ENCODE measurements around the gene IGSF21.

The IGSF21 gene

DNA sequence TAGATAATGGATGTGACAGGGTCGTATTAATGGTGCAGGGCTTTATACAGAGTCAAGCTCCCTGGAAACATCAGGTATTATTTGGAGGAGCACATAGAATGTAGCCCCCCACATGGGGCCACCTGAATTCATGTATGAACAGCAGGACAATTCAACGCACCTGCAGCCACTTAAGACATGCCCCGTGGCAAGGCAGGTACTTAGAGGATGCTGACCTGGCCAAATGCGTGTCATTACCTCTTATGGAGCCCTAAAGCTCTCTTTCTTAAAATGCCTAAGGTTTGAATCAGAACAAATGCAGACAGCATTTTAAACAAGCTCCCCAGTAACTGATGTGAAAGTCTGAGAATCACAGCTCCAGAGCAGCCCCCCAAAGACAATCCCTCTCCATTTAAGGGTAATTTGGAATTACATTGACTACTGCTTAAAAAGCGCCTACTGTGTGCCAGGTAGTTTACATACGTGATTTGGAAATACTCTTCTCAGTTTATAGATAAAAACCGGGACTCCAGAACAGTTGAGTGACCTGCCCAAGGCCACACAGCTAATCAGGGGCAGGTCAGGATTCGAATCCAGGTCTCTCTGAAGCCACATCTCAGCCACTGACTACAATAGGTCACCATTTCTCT is 302.1 kb downstream of the IGSF21 start:
- no peaks in the 10 kb centered on the region for H3K4me1 ChIP-seq (ENCODE audit: low read length)
- H3K9ac ChIP-seq (ENCODE audit: low read length), result no peak overlapping the region
- DNase-seq, result no peak
- H2AFZ ChIP-seq (ENCODE audit: low read length), result no peak overlapping the region
- no peaks in the 10 kb centered on the region for H4K20me1 ChIP-seq (ENCODE audit: insufficient read depth, low read length)
- peaks cover 97% of the 10 kb centered on the region for H3K27me3 ChIP-seq (replicated peaks; ENCODE audit: insufficient read depth, low read length)
- no peaks in the 10 kb centered on the region for H3K36me3 ChIP-seq (replicated peaks; ENCODE audit: insufficient read depth, low read length)
- no peaks in the 10 kb centered on the region for H3F3A ChIP-seq (ENCODE audit: insufficient read depth, low read length)
- no peak overlapping the region for H3K4me2 ChIP-seq (ENCODE audit: low read depth, low read length)
- no peak overlapping the region for H3K27ac ChIP-seq (ENCODE audit: low read length)
- TF ChIP-seq EZH2phosphoT487 (IDR thresholded peaks at IDR 0.05; ENCODE audit: low read length) (no peak), EZH2 (optimal IDR thresholded peaks at IDR 0.05; ENCODE audit: low read depth, low read length) (no peak)
- TF ChIP-seq, protein P1, sequence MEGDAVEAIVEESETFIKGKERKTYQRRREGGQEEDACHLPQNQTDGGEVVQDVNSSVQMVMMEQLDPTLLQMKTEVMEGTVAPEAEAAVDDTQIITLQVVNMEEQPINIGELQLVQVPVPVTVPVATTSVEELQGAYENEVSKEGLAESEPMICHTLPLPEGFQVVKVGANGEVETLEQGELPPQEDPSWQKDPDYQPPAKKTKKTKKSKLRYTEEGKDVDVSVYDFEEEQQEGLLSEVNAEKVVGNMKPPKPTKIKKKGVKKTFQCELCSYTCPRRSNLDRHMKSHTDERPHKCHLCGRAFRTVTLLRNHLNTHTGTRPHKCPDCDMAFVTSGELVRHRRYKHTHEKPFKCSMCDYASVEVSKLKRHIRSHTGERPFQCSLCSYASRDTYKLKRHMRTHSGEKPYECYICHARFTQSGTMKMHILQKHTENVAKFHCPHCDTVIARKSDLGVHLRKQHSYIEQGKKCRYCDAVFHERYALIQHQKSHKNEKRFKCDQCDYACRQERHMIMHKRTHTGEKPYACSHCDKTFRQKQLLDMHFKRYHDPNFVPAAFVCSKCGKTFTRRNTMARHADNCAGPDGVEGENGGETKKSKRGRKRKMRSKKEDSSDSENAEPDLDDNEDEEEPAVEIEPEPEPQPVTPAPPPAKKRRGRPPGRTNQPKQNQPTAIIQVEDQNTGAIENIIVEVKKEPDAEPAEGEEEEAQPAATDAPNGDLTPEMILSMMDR (IDR thresholded peaks at IDR 0.05; ENCODE audit: low read length), result no peak
- H3K9me2 ChIP-seq (replicated peaks; ENCODE audit: insufficient read depth, low read length), result no peaks in the 10 kb centered on the region
- no peaks in the 10 kb centered on the region for H3K9me3 ChIP-seq (replicated peaks; ENCODE audit: insufficient read depth, low read length)
- no peak overlapping the region for H3K4me3 ChIP-seq (ENCODE audit: low read length)
- no peaks in the 10 kb centered on the region for H3K79me2 ChIP-seq (ENCODE audit: low read length)

DNA sequence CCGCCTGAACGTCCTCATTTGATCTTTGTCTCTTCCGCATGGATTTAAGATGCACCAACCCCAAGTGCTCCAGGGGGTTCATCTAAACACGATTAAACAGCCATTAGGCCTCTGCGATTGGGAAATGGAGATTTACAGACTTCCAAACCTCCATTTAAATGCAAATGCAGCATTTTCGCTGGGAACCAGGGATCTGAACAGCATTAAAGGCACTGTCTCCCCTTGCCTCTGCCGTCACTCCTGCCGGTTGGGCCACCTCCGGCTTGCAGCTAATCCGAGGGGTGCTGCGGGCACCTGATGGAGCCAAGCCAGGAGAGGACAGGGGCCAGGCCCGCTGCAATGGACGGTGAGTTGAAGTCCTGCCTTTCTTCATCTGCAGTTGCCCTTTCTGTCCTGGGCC is 302.8 kb downstream of the IGSF21 start:
- TF ChIP-seq EZH2 (optimal IDR thresholded peaks at IDR 0.05; ENCODE audit: low read depth, low read length), result no peak
- TF ChIP-seq EZH2phosphoT487 (IDR thresholded peaks at IDR 0.05; ENCODE audit: low read length), result no peak
- TF ChIP-seq, protein P1 (IDR thresholded peaks at IDR 0.05; ENCODE audit: low read length), result no peak
- Histone ChIP-seq H3K9me2 (replicated peaks; ENCODE audit: insufficient read depth, low read length) (no peaks in the 10 kb centered on the region), H3K27ac (ENCODE audit: low read length) (no peak overlapping the region), H2AFZ (ENCODE audit: low read length) (no peak overlapping the region), H3K4me2 (ENCODE audit: low read depth, low read length) (no peak overlapping the region), H4K20me1 (ENCODE audit: insufficient read depth, low read length) (no peaks in the 10 kb centered on the region), H3F3A (ENCODE audit: insufficient read depth, low read length) (no peaks in the 10 kb centered on the region), H3K79me2 (ENCODE audit: low read length) (no peaks in the 10 kb centered on the region), H3K4me1 (ENCODE audit: low read length) (no peaks in the 10 kb centered on the region), H3K9ac (ENCODE audit: low read length) (no peak overlapping the region), H3K27me3 (replicated peaks; ENCODE audit: insufficient read depth, low read length) (peaks cover 97% of the 10 kb centered on the region), H3K36me3 (replicated peaks; ENCODE audit: insufficient read depth, low read length) (no peaks in the 10 kb centered on the region), H3K4me3 (ENCODE audit: low read length) (no peak overlapping the region), H3K9me3 (replicated peaks; ENCODE audit: insufficient read depth, low read length) (no peaks in the 10 kb centered on the region)
- no peak for DNase-seq

DNA sequence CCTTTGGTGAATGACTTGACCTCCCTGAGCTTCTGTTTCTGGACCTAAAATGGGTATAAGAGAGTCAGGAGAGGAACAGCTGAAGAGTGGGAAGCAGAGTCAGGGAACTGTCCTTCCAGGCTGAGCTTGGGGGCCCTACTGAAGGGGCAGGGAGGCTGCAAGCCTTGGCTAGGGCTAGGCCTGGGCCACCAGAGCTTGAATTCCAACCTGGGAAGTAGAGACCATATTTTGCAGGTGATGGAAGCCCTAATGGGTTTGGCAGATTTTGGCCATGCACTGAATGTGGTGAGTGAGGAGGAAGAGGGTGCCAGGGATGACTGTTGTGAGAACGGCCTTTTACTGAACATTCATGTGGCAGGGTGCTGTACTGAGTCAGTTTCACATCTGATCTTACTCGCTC is 303.7 kb downstream of the IGSF21 start:
- Histone ChIP-seq H3K36me3 (replicated peaks; ENCODE audit: insufficient read depth, low read length) (no peaks in the 10 kb centered on the region), H2AFZ (ENCODE audit: low read length) (no peak overlapping the region), H3K27me3 (replicated peaks; ENCODE audit: insufficient read depth, low read length) (peaks cover 97% of the 10 kb centered on the region), H4K20me1 (ENCODE audit: insufficient read depth, low read length) (no peaks in the 10 kb centered on the region), H3K4me2 (ENCODE audit: low read depth, low read length) (no peak overlapping the region), H3K27ac (ENCODE audit: low read length) (no peak overlapping the region), H3K4me3 (ENCODE audit: low read length) (no peak overlapping the region), H3K79me2 (ENCODE audit: low read length) (no peaks in the 10 kb centered on the region), H3K9me3 (replicated peaks; ENCODE audit: insufficient read depth, low read length) (no peaks in the 10 kb centered on the region), H3K9me2 (replicated peaks; ENCODE audit: insufficient read depth, low read length) (no peaks in the 10 kb centered on the region), H3K9ac (ENCODE audit: low read length) (no peak overlapping the region), H3F3A (ENCODE audit: insufficient read depth, low read length) (no peaks in the 10 kb centered on the region), H3K4me1 (ENCODE audit: low read length) (no peaks in the 10 kb centered on the region)
- no peak for TF ChIP-seq EZH2phosphoT487 (IDR thresholded peaks at IDR 0.05; ENCODE audit: low read length)
- TF ChIP-seq, protein P1 (IDR thresholded peaks at IDR 0.05; ENCODE audit: low read length), result no peak
- no peak for TF ChIP-seq EZH2 (optimal IDR thresholded peaks at IDR 0.05; ENCODE audit: low read depth, low read length)
- DNase-seq, result no peak
